Hindlimb muscle (tissue), 1 donor: ENCODE data around the gene WDR91. TPM values are rescaled to one million over a fixed set of nuclear protein-coding genes. Genes with fewer than 3 reads are reported as not detected.

Source experiments
- DNase-seq: peaks from one replicate; pipeline ENCODE4 v3.0.0-alpha.2; 2013
- polyA plus RNA-seq: library from polyadenylated mRNA; unstranded; fragments of 120-200 nt; gene quantifications from one replicate; pipeline ENCODE4 v1.2.1, GENCODE V29; 2013; ENCODE audit not compliant: insufficient read length

WDR91 gene
- polyA plus RNA-seq, 1 donor, result 11.1 TPM

DNA sequence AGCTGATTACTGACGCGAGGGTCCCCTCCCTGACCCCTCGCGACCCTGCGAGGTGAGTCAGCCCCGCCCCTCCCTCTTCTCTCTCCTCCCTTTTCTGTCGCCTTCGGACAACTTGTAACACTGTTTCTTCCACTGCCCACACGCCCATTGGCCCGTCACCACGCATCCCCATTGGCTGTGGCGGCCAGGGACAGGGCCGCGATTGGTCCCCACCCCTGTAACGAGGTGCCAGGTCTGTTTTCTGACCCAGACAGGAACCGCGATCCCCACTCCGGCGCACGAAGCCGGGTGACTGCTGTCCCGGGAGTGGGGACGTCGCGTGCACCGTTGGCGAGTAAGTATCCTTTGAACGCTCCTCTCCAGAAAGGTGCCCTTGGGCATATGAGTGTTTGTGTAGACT lies 22.2 kb upstream of the WDR91 start, which contains the start of gene STRA8:
Gene STRA8, plus strand, starts transcription at position 269 of the 400 bp plus-strand sequence. CDS start 6,687 bp downstream, outside the sequence.
- no peak for DNase-seq

DNA sequence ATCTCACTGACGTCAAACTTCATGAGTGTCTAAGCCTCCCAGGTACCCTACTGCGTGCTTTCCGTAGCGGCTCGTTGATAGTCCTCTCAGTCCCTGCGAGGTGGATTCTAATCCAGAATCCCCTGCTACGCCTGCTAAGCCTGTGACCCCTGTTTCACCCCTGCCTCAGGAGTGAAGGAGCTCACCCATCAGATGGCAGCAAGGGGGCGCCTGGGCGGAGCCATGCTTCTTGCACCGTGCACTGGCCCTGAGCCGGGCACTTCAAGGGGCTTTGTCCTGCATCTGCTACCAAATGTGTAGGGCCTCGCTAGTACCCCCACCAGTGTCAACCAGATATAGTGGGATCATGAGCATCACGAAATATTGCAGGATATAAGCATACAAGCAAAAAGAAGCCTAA lies 21.4 kb upstream of the WDR91 start:
- no peak for DNase-seq

DNA sequence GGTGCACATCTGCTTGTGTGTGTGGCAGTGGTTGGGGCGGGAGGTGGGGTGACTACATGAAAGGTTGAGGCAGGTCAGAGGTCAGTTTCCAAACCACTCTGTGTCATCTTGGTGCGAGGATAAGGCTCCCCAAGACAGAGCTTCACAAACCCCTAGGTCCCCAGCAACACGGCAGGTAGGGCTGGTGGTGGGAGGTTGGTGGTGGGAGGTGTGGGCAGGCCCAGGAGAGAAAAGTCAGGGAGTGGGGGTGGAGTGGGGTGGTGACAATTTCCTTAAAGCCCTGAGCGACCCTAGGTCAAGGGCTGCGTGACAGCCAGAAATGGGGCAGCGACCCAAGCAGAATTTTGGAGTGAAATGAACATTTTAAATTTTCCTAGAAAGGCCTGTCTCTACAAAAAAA lies 20.8 kb upstream of the WDR91 start:
- DNase-seq, result no peak

DNA sequence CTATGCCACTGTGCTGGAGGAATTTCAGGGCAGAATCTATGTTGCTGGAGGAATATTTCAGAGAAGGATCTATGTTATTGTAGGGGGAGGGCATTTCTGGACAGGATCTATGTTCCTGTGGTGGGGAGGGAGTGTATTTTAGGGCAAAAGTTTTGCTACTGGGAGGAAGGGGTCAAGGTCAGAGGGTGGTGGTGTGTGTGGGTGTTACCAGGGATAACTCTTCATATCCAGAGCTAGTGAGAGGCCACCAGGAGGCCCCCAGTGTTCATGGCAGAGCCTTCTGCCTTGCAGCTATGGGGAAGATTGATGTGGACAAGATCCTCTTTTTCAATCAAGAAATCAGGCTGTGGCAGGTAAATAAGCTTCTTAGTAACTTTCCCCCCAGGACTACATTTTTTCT lies 20.4 kb upstream of the WDR91 start:
- no peak for DNase-seq

DNA sequence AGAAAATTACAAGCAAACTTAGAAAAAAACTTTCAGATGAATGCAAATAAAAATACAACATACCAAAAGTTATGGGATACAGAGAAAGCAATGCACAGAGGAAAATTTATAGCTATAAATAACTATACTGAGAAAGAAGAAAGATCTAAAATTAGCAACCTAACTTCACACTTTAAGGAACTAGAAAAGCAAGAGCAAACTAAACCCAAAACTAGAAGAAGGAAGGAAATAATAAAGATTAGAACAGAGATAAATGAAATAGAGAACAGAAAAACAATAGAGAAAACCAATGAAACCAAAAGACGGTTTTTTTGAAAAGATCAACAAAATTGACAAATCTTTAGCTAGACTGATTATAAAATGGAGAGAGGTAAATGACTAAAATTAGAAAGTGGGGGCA lies 12.7 kb upstream of the WDR91 start:
- no peak for DNase-seq

DNA sequence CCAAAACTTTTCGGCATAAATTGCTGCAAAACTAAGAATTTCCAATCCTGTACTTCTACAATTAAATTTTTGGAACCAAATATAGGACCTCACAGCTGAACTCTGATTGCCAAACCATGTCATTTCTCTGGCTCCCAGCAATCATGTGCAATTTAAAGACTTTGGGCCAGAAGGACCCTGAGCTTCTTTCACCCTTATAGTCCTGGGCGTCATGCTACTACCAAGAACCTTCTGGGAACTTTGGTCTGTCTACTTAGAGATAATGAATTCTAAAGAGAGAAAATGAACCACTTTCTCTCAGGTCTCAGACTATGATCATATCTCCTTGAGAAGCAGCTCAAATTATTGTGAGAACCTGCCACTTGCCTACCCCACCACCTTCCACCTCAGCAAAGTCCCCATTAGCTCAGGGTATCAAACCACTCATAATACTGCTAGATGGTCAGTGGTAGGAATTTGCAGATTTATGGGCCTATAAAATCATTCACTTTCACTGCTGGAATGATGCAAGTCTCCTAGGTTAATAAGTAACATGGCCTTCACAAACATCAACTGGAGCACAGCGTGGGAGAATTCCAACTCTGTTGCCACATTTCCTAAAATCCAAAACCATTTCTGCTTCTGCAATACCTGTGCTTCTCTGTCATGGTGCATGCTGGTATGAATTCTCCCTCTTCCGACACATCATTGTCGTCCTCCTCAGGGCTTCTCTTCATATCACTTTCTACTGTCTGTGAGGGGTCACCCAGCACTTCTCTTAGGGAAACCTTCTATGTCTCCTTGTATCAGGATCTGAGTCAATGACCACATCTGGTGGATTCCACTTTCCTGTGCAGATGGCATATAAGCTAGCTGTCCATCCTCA lies 6.6 kb upstream of the WDR91 start:
- no peak for DNase-seq

DNA sequence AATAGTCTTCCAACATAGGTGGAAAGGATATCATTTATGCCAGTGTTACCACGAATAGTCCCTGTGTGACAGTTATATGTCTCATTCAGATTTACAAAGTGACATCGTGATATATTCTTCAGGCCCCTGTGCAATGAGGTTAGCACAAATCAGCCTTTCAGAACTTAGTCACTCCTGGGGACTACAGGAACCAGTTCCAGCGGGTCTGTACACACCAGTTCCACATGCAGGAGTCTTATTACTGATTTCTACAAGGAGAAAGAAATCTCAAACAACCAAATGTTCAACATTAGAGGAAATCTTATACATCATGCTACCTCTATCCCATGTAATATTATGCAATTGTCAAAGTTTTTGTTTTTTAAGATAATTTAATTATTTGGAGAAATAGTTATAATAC lies 4.4 kb upstream of the WDR91 start:
- DNase-seq, result no peak

DNA sequence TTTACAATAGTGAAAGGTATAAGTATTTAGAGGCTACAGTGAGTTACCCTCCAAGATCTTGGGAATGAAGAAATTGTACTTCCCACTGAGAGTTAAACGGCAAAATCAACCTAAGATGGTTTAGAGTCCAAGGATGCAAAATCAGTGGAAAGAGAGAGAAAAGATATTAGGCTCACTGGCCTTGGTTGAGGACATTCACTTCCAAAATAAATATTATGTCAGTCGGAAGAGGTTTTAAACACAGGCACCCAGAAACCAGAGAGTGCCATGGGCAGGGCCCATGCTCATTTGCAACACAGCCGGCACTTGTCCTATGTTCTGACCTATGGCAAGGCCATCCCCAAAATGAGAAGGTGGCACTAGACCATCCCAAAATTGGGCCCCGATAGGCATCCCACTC lies 3.9 kb upstream of the WDR91 start:
- no peak for DNase-seq

DNA sequence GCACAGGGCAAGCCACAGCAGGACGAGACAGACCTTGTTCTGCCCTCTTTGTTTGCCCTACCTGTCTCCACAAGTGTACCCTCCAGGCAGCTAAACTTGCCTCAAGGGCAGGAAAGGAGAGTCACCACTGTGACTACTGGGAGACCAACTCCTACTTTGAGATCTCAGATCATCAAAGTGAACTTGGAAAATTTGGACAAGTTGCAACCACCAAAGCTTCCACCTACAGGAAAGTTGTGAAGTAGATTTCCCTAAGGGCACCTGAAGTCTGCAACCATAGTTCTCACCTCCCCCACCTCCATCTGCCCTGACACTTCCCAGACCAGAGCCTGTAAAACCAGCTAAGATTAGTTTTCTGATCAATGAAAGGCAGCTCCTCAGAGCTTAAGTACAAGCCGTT lies 2.5 kb upstream of the WDR91 start:
- DNase-seq, result no peak

DNA sequence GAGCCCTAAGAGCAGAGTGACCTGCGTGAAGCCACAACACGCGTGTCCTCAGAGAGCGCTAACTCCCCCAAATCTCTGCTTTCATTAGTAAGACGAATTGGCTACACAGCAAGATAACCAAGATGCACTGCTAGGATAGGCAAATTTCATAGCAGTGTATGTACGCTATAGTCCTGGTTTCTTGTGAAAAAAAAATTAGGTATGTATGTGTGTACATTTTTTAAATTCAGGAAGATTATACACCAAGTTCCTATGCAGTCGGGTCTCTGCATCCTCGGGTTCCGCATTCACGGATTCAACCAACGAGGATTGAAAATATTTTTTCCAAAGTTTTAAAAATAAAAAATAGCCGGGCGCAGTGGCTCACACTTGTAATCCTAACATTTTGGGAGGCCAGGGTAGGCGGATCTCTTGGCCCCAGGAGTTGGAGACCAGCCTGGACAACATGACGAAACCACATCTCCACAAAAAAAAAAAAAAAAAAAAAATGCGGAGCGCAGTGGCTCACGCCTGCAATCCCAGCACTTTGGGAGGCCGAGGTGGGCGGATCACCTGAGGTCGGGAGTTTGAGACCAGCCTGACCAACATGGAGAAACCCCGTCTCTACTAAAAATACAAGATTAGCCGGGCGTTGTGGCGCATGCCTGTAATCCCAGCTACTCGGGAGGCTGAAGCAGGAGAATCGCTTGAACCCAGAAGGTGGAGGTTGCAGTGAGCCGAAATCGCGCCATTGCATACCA lies 790 bp upstream of the WDR91 start:
- peak; percentile 83 for DNase-seq

DNA sequence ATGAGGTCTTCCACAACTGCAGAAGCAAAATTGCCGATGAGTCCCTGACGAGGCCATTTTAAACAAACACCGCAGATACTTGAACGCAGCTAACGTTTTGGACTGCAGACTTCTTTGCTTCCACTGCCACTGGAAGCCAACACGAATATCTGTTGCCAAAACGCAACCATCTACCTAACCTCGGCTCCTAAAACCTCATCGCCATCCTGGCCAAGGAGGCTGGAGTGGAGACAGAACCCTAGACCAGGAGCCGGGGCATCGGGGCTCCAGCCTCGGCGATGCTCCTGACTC lies 493 bp downstream of the WDR91 start:
- DNase-seq, result peak; percentile 31

DNA sequence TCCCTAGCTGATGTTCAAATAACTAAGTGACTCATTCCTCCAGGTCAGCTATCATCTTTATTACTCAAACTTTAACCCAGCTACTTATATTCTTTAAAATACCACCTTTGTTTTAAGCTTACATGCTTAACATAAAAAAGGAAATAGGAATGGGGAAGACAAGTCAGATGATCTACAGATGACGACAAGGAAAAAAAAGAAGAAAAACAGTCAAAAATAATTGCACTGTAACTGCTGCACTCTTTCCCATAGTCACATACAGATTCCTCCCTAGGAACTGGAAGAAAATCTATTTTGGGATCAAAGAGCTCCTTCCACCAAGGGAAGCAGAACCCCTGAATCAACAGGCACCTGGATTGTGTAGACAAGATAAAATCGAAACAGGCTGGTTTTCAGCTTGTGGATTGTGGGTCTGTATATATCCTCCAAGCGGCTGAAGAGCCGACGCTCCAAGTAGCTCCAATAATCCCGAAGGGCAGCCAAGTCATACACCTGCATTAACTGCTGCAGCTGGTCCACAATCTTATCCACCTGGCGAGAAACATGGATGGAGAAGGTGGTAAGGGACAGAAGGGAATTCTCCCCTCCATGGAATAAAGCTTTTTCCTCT lies 2.0 kb downstream of the WDR91 start:
- DNase-seq, result no peak

DNA sequence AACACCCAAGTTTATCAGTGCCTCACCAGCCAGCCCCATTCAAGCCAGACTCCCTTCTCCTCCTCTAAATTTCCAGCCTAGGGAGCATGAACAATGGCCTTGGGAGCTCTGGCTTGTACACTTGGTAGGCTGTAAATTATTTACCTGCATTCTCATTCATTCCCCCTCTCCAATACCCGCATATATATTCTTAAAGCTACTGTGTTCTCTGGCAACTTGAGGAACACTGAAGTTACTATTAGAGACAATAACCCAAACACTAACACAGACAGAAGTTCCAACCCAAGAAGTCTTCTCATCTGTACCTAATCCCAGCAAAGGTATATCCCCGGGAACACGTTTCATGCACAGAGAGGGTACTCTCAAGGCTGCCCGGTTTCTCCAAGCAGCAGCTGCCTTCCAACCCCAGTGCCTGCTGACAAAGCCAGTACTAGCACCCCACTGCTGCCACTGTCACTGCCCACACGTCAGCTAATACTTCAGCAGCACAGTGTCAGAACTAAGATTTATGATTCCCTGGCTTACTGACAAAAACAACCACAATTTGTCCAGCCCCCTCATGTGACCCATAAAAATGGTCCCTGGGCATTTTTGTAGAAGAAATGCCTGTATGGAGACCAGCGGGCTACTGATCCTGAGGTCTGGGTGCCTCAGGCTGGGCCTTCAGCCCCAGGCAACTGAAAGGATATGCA lies 3.1 kb downstream of the WDR91 start:
- DNase-seq, result no peak

DNA sequence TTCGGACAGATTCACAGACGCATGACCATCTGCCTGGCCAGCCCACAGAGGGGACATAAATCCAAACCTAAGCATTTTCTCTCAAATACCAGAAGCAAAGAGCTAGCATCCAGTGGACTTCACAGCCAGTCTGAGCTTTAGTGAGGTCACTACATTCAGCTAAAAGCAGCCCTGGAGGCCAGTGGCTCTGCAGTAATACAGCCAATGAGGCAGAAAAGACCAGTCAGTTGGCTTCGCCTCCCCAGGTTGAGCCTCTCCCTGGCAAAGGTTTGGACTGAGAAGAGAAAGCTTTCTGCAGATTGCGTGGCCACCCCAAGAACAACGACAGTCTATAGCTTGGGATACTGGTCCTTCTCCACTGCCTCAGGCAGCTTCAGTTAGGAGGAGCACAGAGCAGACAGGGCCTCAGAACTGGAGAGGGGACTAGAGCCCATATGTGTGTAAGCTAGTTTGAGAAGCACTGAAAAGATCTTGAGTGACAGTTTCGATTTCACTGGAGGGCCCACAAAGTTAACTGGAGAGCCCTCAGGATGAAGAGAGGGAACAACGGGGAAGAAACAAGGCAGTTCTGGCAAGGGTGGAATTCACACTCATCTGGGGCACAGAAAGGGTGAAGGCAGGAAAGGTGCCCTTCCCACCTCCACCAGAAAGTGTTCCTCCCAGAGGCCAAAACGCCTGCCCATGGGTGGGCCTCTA lies 3.8 kb downstream of the WDR91 start:
- DNase-seq, result no peak

DNA sequence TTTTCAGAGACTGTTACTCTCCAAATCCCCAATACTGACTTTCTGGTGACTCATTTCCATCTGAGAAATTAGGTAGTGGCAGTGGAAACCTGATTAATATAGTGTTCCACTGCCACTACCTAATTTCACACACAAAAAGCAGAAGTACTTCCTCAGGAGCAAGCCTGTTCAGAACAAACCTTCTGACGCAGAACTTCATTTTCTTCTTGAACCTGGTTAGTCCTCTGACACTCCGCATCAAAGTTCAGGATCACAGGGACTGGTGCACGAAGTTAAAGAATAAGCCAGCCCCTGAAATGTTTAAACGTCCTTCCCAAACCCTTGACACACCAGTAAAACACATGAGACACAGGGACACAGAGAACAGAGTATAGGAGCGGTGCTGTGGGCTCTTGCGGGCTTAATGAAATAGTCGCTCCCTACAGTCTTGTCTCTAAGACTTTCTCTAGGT lies 4.4 kb downstream of the WDR91 start:
- no peak for DNase-seq

DNA sequence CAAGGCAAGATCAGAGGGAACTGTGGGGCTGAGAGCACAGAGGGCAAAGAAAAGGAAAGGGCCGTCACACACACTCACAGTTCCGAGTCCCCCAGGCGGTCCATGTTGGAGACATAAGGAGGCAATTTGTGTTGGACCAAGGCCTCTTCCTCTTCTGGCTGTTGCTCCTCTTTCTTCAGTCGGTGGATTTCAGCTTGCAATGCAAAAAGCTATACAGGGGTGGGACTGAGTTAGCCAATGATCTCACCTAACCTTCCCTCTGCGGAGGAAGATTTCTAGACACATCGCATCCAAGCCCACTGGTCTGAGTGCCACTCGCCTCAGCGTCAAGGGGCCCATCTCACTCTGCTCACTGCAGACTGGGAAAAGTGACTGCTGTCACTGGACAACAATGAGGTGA lies 5.5 kb downstream of the WDR91 start:
- no peak for DNase-seq

DNA sequence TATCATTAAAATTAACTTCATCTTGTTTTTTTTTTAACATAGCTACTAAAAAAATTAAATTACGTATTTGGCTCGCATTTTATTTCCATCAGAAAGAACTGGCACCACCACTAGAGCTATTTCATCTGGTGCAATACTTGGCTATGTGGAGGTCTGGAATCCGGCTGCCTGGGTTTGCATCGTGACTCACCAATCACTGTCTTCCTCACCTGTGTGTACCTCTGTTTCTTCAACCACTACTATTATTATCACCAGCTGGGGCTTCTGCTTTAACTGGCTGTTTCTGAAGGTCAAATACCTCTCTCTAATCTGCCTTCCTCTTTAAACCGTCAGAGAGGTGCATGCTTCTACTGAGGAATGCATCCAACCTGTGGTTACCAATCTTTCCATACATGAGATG lies 6.5 kb downstream of the WDR91 start:
- DNase-seq, result no peak

DNA sequence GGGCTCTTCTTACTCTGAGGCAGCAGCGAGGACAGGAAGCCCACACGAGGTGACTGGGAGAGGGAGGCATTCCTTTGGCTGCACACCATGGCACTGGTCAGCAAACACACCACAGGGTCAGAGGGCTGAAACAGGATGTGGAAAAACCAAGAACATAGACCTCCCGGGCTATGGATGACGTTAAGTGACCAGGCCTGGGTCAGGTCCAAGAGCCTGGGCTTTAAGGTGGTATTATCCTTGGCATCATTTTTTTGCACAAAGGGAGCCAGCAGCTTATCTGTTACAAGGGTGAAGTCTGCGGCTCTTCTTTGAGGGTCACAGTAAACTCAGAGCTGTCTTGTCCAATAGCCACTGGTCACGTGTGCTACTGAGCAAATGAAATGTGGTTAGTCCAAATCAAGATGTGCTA lies 7.0 kb downstream of the WDR91 start:
- no peak for DNase-seq

DNA sequence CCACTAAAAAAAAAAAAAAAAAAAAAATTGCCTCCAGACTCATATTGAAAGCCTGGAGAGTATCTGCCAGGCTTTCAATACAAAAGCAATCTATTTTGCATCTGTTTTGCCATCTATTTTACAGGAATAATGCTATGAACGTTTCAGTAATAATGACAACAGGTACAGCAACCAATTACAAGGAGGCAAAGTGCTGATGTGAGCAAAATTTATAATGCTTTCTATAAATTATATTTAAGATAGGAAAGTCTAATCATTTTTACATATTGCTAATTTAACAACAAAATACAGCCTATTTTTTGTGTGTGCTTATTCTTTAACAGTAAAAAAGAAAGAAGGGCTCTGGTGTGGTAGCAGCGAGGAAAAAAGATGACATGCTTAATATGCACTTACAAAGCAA lies 10.0 kb downstream of the WDR91 start:
- no peak for DNase-seq

DNA sequence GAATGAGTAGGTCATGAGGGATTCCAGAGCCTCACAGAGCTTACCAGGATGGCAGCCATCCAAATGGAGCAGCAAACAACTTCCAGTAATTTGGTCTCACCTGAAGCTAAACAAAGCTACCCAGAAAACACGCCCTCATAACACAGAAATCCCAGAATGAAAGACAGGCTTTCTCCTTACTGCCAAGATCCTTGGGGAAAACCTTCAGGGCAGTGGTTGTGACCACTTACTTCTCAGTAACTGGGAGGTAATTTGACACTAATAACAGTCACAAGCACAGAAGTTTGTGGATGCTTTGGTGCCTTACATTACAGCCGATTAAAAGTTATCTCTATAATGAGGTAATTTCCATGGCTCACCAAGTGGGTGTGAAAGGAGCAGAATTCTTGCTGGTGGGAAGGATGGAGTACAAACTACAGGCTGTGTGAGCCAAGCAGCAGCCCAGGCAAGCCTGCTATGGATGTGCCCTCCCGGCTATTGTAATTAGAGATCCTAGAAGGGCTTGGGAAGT lies 10.4 kb downstream of the WDR91 start:
- no peak for DNase-seq

DNA sequence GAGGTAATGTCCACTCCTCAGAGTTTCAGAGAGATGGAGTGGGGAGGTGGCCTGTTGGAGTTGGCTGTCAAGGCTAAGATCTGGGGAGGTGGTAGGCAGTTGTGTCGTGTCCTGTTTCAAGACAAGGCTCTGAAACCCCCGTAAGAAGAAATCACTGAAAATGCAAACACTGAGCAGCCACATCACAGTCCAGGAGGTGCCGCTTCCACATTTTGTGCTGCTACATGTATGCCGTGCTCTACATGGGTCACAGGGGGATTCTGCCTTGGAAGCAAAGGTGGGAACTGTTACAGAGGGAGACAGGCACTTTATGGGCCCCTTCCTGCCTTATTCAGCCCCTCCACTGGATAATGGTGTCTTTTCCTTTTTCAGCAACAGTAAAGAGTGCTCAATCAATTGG lies 11.9 kb downstream of the WDR91 start:
- no peak for DNase-seq
